HepG2 (cell line): Measurements from ENCODE around the gene PHF8.

Source experiments
- CEBPB ChIP-seq: IDR thresholded peaks from 2 replicates; pipeline ENCODE4 v1.6.1; 2011; ENCODE audit warnings: low read depth, low read length, improper control_type of control experiment, borderline replicate concordance
- MAZ ChIP-seq, 2 experiments: sonication (generic) in 1 of 2; formaldehyde crosslinking in 1 of 2; IDR thresholded peaks; 2 replicates each; pipeline versions ENCODE4 v1.5.0 to v1.6.1; 2012 to 2020; ENCODE audit warnings: low read depth in 2 of 2, mild to moderate bottlenecking in 2 of 2, borderline replicate concordance in 1 of 2, improper control_type of control experiment in 1 of 2, low read length in 1 of 2, missing genetic modification reagents in 1 of 2, moderate library complexity in 1 of 2
- RBM39 ChIP-seq: fragments of 200-400 bp; formaldehyde crosslinking; IDR thresholded peaks from one replicate; pipeline ENCODE4 v1.6.1; 2018; ENCODE audit warnings: antibody characterized with exemption, mild to moderate bottlenecking, low read depth, low read length; ENCODE audit not compliant: poor library complexity, severe bottlenecking
- RFX5 ChIP-seq: IDR thresholded peaks from 2 replicates; pipeline ENCODE4 v1.6.1; 2011; ENCODE audit warnings: low read depth, low read length, improper control_type of control experiment
- TAF15 ChIP-seq: fragments of 200-400 bp; formaldehyde crosslinking; IDR thresholded peaks from one replicate; pipeline ENCODE4 v1.6.1; 2018; ENCODE audit warnings: mild to moderate bottlenecking, low read depth, low read length; ENCODE audit not compliant: poor library complexity, severe bottlenecking
- ZNF780A ChIP-seq: sonication (generic); formaldehyde crosslinking; IDR thresholded peaks from 2 replicates; pipeline ENCODE4 v1.8.0; 2022; ENCODE audit warnings: mild to moderate bottlenecking, missing genetic modification reagents, moderate library complexity
- ZSCAN9 ChIP-seq: IDR thresholded peaks from 2 replicates; pipeline ENCODE4 v1.6.1; 2016; ENCODE audit warnings: borderline replicate concordance
- TF ChIP-seq, protein P1 (sequence below): sonication (generic); formaldehyde crosslinking; IDR thresholded peaks from one replicate; pipeline ENCODE4 v1.5.1; 2020; ENCODE audit warnings: mild to moderate bottlenecking, missing genetic modification reagents; ENCODE audit errors: not compliant biosample characterization
- TF ChIP-seq, protein P2 (sequence below): sonication (generic); formaldehyde crosslinking; IDR thresholded peaks from 2 replicates; pipeline ENCODE4 v1.5.0; 2020; ENCODE audit warnings: mild to moderate bottlenecking, missing genetic modification reagents, moderate library complexity
- TF ChIP-seq, protein P3 (sequence below): sonication (generic); formaldehyde crosslinking; IDR thresholded peaks from 2 replicates; pipeline ENCODE4 v1.4.0; 2020; ENCODE audit warnings: missing genetic modification reagents

DNA sequence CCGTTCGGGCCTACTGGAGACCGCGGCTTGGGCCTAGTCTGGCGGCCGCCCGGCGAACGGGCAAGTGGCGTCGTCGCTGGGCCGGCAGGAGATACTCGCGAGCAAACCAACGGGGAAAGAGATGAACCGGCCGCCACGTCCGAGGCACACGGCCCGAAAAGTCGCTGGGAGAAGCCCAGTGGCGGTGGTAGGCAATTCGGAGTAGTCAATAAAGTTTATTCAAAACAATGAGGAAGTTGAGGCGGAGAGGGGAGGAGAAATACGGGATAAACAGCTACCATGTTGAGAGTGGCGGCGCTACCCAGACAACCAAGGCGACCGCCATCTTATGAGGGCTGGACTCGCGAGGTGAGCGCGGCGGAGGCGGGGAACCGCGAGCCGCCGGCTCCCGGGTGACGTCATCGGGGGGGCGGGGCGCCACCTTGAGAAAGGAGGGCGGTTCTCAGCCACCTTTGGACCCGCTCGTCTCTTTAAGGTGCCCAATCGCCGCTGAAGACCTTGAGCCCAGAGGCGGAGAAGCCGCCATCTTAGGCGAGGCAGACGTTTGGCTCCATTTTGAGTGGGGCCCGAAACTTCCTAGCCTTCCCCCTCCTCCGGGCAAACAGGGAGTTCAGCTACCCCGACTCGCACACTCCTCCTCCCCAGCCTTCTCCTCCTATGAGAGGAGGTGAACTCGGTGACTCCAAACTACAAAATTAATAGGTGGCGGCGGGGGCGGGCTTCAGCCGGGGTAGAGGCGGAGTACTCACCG is at the start of gene PHF8:
- TF ChIP-seq, protein P1, sequence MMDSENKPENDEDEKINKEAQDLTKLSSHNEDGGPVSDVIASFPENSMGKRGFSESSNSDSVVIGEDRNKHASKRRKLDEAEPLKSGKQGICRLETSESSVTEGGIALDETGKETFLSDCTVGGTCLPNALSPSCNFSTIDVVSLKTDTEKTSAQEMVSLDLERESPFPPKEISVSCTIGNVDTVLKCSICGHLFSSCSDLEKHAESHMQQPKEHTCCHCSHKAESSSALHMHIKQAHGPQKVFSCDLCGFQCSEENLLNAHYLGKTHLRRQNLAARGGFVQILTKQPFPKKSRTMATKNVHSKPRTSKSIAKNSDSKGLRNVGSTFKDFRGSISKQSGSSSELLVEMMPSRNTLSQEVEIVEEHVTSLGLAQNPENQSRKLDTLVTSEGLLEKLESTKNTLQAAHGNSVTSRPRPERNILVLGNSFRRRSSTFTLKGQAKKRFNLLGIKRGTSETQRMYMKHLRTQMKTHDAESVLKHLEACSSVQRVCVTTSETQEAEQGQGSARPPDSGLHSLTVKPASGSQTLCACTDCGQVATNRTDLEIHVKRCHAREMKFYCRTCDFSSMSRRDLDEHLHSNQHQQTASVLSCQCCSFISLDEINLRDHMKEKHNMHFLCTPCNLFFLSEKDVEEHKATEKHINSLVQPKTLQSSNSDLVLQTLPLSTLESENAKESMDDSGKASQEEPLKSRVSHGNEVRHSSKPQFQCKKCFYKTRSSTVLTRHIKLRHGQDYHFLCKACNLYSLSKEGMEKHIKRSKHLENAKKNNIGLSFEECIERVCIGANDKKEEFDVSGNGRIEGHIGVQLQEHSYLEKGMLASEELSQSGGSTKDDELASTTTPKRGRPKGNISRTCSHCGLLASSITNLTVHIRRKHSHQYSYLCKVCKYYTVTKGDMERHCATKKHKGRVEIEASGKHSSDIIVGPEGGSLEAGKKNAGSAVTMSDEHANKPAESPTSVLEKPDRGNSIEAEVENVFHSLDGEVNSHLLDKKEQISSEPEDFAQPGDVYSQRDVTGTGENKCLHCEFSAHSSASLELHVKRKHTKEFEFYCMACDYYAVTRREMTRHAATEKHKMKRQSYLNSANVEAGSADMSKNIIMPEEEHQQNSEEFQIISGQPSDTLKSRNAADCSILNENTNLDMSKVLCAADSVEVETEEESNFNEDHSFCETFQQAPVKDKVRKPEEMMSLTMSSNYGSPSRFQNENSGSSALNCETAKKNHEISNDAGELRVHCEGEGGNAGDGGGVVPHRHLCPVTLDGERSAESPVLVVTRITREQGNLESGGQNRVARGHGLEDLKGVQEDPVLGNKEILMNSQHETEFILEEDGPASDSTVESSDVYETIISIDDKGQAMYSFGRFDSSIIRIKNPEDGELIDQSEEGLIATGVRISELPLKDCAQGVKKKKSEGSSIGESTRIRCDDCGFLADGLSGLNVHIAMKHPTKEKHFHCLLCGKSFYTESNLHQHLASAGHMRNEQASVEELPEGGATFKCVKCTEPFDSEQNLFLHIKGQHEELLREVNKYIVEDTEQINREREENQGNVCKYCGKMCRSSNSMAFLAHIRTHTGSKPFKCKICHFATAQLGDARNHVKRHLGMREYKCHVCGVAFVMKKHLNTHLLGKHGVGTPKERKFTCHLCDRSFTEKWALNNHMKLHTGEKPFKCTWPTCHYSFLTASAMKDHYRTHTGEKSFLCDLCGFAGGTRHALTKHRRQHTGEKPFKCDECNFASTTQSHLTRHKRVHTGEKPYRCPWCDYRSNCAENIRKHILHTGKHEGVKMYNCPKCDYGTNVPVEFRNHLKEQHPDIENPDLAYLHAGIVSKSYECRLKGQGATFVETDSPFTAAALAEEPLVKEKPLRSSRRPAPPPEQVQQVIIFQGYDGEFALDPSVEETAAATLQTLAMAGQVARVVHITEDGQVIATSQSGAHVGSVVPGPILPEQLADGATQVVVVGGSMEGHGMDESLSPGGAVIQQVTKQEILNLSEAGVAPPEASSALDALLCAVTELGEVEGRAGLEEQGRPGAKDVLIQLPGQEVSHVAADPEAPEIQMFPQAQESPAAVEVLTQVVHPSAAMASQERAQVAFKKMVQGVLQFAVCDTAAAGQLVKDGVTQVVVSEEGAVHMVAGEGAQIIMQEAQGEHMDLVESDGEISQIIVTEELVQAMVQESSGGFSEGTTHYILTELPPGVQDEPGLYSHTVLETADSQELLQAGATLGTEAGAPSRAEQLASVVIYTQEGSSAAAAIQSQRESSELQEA (CRISPR knock-in tag) = no peak
- TF ChIP-seq CEBPB = no peak
- TF ChIP-seq, protein P2, sequence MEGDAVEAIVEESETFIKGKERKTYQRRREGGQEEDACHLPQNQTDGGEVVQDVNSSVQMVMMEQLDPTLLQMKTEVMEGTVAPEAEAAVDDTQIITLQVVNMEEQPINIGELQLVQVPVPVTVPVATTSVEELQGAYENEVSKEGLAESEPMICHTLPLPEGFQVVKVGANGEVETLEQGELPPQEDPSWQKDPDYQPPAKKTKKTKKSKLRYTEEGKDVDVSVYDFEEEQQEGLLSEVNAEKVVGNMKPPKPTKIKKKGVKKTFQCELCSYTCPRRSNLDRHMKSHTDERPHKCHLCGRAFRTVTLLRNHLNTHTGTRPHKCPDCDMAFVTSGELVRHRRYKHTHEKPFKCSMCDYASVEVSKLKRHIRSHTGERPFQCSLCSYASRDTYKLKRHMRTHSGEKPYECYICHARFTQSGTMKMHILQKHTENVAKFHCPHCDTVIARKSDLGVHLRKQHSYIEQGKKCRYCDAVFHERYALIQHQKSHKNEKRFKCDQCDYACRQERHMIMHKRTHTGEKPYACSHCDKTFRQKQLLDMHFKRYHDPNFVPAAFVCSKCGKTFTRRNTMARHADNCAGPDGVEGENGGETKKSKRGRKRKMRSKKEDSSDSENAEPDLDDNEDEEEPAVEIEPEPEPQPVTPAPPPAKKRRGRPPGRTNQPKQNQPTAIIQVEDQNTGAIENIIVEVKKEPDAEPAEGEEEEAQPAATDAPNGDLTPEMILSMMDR (CRISPR knock-in tag) = 0 out of 2 replicates have a peak, but pooled peaks have one; percentile 2
- TF ChIP-seq ZNF780A (CRISPR knock-in tag) = no peak
- no peak for TF ChIP-seq ZSCAN9 (CRISPR knock-in tag)
- no peak; the same call in 1 of the 2 replicates for TF ChIP-seq RFX5
- no peak for TF ChIP-seq MAZ (IDR thresholded peaks at IDR 0.05; ENCODE audit: borderline replicate concordance, low read depth, low read length)
- TF ChIP-seq MAZ (CRISPR knock-in tag; IDR thresholded peaks at IDR 0.05; ENCODE audit: low read depth) = no peak; the same call in 1 of the 2 replicates
- TF ChIP-seq TAF15 = no peak
- TF ChIP-seq, protein P3, sequence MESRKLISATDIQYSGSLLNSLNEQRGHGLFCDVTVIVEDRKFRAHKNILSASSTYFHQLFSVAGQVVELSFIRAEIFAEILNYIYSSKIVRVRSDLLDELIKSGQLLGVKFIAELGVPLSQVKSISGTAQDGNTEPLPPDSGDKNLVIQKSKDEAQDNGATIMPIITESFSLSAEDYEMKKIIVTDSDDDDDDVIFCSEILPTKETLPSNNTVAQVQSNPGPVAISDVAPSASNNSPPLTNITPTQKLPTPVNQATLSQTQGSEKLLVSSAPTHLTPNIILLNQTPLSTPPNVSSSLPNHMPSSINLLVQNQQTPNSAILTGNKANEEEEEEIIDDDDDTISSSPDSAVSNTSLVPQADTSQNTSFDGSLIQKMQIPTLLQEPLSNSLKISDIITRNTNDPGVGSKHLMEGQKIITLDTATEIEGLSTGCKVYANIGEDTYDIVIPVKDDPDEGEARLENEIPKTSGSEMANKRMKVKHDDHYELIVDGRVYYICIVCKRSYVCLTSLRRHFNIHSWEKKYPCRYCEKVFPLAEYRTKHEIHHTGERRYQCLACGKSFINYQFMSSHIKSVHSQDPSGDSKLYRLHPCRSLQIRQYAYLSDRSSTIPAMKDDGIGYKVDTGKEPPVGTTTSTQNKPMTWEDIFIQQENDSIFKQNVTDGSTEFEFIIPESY (CRISPR knock-in tag) = no peak
- no peak for TF ChIP-seq RBM39
